ENCODE data around the gene SIVA1.

SIVA1 gene

DNA sequence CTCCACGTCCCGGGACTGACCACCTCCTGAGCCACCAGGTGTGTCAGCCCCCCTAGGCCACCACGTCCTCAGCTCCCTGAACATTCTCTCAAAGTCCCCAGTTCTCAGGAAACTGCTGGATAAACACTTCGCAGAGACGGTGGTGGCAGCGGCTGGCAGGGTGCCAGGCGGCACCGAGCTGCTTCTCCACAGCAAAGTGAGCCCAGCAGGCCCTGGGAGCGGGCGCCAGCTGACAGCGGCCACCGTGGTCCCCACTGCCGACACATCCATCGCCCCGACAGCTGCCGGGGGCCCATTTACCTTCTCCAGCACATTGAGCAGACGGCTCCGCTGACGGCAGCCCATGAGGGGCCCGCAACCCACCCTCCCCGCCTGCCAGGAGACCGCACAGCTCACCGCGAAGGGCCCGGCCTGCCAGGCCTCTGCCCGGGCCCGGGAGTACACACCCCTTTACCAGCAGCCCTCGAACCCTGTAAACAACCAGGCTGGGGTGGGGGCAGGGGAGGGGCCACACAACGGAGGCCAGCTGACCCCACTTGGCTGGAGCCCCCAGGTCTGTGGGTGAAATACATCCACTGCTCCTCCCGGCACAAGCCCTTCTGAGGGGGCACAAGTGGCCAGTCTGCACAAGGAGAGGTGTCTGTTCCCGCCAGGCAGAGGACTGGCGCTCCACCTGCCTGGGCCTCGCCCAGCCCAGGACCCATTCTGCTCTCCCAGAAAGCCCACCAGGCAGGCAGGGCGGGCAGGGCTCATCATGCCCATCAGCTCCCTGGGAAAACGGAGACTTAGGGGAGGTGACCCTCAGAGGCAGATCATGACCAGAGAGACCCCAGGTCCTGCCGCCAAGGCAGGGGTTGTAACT, 32.1 kb downstream of the SIVA1 start:
- DNase-seq (ENCODE audit: low read depth) = no peak

DNA sequence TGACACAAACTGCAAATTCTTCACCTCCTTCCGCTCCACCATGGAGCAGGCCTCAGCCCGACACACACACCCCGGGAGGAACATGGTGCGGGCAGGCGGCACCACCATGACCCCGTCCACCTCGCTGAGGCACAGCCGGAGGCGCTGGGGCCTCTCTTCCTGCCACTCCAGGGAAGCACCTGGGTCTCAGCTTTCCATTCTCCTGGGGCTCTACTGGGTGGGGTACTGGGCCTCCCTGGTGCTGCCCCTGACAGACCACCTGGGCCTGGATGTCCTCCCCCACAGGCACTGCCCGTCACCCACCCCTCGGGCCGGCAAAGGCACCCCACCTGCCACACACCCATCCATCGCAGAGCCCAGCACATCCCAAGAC, 32.7 kb downstream of the SIVA1 start:
- no peak for DNase-seq (ENCODE audit: low read depth)

DNA sequence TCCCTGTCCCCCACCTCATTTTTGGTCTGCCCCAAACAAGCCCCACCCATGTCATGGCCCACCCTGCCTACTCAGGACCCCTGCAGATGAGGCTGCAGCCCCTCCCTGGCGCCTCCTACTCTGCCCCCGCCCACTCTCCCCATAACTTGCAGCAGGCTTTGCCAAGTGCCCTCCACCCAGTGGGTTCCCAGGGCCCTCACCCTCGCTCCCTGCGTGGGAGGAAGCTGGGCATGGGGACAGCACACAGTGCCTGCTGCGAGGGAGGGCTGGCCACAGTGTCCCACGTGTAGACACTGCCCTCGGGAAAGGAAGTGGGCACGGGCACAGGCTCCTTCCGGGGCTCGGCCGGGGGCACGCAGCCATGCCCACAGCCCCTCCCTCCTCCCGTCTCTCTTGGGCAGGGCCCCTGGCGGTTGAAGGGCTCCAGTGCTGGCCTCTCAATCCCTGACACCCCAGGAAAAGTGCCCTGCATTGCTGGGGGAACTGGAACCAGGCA, 33.2 kb downstream of the SIVA1 start:
- DNase-seq (ENCODE audit: low read depth) = no peak

DNA sequence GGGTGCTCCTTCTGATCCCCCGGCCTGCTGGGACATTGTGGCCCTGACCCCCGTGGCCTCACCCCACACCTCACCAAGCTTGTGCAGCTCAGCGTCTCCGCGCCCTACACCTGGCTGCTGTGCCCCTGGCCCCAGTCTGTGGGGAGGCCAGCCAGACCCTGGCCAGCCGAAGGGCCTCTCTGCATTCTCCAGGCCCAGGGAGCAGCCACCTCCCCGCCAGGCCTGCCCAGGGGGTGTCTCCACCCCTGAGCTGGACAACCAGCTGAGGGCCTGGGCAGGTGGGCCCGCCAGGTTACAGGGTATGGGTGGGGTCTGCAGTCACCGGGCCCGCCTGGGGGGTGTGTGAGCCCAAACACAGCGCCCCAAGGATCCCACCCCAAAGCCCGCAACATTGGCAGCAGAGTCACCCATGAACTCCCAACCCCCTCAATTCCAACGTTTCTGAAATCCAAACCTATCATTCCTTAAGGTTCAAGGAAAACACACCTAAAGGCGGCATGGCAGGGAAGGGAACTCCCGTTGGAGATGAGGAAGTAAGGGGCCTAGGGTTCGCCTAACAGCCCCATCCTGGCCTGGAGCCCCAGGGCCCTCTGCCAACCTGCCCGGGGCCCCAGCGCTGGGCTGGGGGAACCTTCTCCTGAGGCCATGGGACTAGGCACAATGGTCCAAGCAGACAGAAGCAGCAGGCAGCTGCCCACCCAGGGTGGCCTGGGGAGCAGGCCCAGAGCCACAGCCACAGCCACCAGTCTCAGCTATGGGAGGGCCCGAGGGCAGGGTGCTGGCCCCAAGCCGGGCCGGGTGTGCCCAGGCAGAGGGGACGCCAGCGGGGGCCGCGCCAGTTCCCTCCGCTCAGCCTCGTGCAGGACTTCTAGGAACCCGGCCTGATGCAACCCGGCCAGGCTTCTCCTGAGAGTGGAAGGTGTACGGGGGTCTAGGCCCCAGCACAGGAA, 34.1 kb downstream of the SIVA1 start:
- DNase-seq (ENCODE audit: low read depth) = no peak

DNA sequence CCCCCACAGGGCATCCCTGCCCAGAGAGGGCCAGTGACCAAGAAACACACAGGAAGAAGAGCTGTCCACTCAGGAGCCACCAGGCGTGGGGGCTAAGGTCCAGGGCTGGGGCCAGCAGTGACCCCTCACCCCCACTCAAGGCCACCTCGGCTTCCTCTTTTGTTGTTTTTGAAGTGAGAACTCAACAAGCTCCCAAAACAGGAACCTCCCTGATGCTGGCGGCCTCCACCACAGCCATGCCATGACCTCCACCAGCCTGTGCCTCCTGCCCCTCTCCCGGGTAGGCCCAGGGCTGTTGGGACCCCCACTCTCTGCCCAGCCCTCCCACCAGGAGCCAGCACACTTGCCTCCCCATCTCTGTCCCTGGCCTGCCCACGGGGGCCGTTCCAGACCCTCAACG, 34.8 kb downstream of the SIVA1 start:
- DNase-seq (ENCODE audit: low read depth) = no peak

DNA sequence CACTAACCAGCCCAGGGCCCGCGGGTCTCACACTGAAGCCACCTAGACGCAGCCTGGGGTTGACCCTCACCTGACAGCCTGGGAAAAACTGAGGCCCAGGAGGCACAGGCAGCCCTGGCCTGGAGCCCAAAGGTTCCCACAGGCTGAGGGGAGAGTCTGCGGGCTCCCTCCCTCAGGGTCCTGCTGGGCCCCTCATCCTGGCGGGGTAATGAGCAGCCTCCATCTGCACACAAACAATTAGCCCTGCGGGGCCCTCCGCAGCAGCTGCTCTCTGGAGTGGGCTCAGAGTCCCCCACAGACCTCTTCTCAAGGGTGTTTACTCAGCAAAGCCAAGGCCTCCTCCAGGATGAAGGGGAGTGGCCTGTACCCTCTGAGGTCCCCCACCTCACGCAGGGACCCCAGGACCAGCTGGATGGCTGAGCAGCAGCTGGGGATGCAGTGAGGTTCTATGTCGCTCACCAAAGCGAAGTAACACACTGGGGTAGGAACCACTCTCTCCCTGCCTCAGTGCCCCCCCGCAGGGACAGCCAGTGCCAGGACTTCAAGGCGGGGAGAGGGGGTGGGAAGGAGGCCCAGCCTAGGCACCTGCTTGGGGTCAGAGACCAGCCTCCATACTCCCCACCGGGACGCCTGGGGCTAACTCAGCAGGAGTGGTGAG, 35.3 kb downstream of the SIVA1 start:
- no peak for DNase-seq (ENCODE audit: low read depth)

DNA sequence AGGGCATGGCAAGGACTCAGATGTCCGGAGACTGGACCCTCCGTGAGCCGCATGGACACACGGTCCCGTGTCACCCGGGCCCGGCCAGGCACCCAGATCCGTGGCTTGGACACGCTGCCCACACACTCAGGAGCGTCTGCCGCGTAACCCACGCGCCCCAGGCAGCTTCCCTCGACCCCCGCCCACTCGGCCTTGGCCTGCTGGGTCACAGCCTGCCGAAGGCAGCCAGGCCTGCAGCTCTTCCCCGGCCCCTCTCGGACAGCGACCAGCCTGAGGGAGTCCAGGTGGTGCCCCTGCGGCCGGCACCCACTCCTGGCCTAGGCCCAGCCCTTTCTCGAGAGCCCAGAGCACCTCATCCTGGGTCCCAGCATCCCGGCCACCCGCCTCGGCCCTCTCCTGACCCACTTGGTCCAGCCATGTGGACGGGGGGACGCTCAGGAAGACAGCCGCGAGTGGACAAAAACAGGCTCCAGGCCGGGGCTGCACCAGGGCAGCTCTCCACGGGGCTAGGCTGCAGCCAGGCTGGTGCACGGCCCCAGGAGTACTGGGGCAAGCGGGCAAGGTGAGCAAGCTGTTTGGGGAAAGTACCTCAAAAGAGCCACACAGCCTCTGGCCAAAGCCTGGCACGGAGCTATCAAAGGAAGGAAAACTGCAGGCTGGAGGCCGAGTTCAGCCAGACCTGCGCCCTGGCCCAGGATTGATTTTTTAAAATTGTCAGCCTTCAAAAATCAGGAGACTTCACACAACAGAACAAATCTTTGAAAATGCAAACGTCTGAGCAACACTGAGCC, 36.1 kb downstream of the SIVA1 start:
- DNase-seq (ENCODE audit: low read depth) = no peak

DNA sequence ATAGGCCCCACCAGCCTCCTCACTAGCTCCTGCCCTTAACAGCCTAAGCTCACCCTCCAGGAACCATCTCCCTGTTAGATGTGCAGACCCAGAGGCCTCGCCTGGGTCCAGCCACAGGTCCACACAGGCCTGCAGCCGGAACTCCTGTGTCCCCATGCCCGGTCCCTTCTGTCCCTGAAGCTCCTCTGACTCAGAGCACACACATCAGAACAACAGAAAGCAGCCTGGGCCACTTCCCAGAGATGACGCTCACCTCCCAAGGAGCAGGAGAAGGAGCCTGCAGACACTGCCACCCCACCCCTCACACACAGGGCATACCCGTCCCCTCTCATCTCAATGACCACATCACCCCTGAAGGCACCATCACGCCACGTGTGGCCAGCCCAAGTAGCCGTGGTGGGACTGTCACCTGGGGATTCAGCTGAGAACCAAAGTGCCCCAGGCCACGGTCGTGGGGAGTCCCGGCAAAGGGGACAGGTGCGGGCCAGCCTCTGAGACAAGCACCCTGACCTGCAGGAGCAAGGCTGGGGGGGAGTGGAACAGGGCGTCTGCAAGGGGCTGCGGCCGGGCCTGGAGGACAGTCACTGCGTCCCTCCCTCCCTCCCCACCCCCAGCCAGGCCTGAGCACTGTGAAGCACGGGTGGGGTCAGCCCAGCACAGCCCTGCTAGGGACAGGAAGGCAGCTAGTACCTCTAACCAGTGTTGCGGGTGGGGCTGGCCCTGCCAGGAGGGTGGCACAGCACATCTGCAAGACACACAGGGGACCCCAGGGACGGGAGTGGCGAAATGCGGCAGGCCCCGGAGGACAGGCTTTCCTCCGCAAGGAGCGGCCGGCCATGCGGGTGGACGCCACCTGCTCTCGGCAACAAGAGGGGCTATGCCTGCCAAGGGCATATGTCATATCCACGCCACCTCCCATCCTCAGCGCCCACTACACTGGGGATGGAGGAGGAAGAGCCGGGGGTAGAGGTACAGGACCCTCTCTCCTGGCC, 37.1 kb downstream of the SIVA1 start:
- no peak for DNase-seq (ENCODE audit: low read depth)

DNA sequence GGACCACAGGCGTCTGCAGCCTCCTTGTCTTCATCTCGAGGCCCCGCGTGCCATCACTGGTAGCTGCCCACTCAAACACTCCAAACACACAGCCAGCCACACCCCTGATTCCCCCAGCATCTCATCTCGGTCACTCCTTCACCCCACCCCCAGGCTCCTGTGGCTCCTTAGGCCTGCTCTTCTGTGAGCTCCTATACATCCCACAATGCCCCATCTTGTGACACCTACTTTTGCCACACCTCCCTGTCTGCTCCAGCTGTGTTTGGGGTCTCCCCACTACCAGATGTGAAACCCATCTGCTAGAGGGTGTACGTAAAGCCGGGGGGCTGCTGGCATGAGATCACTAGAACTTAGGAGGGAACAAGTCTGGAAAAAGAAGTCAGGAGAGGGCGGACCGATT, 38.5 kb downstream of the SIVA1 start:
- no peak for DNase-seq (ENCODE audit: low read depth)

DNA sequence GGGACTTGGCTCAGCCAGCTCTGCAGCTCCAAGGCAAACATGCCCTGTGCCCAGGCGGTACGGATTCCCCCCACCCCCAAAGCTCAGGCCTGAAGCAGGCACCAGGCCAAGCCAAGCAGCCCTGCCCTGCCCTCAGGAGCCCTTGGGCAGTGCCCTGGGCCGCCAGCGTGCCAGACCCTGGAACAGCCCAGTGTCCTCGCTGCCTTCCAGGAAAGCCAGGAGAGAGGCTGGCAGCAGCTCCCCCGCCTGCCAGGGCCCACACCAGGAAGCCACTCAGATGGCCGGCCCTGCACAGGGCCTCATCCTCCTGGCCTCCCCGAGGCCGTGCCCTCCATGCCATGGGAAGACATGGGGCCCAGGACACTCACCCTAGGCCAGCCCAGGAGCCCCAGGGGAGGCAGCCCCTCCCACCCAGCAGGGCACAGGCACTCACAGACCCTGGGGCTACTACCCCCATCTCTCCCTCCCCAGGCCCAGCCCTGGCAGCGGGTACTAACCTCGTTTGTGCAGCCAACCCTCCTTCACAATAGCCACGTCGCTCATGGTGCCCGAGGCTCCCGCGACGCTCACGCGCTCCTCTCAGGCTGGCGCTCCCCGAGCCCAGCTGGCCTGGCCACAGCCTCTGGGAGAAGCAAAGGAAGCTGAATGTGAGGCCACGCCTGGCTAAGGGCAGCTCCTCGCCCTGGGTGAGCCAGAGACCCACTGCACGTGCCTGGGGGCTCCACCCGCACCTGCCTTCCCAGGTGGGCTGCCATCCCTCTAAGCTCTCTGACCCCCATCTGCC, 39.3 kb downstream of the SIVA1 start:
- DNase-seq (ENCODE audit: low read depth) = no peak

DNA sequence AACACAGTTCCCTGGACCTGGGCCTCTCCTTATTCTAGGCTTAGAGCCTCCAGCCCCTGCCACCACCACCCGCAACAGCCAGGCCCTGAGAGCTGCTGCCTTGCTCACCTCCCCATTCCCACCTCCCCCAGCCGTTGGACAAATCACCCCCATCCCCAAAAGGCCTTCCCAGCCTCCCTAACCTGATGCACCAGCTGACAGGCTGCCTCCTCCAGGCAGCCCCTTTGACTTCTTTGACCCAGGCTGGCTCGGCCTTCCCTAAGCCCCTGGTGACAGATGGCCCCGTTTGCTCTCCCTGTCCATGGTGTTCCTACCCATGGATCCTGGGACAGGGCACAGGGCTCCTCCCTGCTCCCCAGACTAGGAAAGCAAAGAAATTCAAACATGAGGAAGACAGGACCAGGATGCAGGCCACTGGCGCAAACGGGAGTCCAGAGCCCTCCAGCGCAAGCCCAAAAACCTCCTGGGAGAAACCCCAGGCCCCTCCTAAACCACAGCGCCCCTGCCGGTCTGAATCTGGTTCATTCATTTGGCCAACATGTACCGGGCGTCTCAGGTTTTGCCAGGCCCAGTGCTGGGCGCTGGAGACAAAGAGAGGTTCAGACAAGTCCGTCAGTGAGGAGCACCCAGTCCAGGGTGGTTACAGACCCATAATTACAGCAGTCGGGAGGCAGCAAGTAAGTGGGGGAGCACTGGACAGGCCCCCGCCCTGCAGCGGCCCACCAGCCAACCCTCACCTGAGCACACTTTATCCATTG, 40.2 kb downstream of the SIVA1 start:
- no peak for DNase-seq (ENCODE audit: low read depth)

DNA sequence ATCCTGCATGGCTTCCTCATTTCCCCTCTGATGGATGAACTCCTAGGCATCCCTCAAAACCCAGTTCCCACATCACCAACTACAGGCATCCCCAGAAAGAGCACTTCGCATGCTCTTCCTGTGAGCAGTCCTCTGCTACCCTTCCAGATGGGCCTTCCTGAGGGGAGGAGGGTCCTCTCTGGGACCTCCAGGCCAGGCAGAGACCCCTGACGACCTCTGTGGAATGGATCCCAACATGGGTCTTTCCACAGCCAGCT, 40.7 kb downstream of the SIVA1 start:
- no peak for DNase-seq (ENCODE audit: low read depth)

DNA sequence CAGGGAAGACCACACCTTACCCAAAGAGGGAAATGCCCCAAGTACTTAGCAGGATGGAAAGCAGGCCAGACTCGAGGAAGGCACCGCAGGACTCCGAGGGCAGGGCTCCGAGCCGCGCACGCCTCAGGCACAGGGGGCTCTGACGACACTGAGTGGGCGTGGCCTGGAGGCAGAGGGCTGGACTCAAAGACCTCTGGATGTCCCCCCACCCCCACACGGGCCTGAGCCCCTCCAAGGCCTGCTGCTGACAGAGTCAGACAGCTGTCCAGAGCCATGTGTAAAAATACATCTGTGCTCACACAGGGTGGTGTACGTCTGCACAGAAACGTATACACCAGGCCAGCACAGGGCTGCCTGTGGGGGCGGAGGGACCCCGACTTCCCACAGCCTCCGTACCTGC, 41.2 kb downstream of the SIVA1 start:
- DNase-seq (ENCODE audit: low read depth) = peak; percentile 47

DNA sequence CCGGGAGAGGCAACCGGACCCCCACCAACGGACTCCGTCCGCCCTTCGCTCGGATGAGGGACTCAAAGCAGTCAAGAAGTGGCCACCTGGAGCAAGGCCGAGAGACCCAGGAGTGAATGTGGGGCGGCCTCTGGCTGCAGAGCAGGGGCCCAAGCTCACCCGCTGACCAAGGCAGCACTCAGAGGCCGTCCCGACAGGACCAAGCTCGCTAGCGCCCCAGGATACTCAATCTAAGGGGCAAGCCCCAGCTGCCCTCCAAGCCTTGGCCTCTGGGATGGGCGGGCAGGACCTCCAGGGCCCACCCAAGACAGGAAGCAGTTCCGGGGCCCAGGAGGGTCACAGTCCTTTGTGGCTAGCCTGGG, 41.7 kb downstream of the SIVA1 start:
- DNase-seq (ENCODE audit: low read depth) = no peak

DNA sequence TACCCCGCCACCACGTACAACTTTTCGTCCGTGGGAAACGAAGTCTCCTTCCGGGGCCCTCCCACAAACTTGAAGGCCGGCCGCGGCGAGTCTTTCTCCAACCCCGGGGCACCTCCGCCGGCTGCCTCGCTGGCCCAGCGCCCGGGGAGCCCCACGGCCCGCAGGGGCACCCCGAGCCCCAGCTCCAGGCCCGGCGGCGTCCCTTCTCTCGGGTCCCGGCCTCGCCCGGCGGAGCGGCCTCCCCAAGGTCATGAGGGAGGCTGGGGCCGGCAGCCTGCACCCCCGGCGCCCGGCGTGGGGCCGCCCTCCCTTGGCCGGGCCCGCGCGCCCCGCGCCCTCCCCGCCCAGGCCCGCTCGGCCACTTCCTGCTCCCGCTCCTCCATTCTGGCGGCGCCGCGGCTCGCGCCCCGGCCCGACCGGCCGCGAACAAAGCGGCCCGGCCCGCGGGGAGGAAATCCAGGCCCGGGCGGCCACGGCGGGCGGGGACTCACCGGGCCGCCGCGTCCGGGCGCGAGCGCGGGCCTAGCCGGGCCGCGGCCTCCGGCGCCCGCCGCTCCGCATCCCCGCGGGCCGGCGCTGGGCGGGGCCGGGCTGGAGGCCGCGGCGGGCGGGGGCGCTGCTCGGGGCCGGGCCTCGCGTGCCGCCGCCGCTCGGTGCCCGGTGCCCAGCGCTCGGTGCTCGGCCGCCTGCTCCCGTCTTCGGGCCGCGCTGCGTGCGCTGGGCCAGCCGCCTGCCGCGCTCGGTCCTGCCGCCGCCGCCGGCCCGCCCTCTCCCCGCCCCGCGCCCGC, 42.2 kb downstream of the SIVA1 start, which contains the start of gene AKT1:
AKT1 (minus strand) TSS at position 756 of the 788 bp plus-strand sequence. CDS start 3,105 bp downstream, outside the sequence.
- peak; percentile 31 for DNase-seq (ENCODE audit: low read depth)

DNA sequence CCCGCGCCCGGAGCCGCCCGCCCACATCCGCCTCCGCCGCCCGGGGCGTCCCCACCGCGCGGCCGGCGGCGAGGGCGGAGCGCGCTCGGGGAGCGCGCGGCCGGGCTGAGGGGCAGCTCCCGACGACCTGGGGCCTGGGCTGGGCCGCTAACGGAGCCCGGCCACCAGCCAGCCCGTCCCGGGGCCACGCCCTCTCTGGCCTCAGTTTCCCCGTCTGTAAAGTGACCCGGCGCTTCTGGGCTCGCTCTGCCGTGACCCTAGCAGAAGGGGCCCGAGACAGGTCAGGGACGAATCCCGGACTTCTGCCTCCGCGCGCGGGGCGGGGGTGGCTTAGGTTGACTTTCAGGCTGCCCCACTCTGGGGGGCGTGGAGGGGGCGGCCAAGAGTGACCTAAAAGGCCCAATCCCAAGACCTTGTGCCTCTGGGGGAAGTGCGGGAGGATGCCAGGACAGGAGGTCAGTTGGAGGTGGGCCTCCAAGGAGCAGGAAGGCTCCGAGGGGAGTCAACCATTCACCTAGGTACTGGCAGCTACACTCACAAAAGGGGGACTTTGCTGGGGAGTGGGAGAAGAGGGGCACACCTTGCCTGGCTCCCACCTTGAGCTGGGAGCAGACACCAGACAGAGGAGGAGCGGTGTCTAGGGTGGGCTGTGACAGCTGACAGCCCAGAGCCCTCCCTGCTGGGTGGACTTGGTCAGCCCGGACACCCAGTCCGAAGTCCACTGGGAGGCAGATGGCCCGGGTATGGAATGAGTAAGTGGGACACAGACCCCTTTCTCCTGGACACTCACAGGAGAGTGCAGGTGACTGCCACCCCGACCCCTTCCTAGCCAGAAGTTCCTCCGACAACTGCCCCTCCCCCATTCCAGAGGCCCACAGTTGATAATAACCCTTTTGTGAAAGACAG, 43.1 kb downstream of the SIVA1 start:
- peak; percentile 53 for DNase-seq (ENCODE audit: low read depth)

DNA sequence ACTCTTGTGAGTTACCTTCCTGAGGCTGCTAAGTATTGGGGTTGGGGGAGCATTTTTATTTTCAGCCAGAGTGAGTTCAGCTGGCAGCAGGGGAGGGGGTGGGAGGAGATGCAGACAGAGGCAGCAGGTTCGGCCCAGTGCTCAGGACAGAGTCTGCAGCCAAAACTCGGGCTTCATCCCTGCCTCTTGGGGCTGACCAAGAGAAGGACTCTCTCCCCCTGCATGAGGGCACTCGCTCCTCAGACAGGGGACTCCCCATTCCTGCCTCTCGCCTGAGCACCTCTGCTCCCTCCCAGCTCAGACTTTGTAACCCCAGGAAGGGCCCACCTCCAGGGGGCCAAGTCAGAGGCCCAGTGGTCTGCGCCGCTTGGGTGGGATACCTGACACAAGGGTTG, 43.7 kb downstream of the SIVA1 start:
- no peak for DNase-seq (ENCODE audit: low read depth)

Measured in activated T-cell treated with anti-CD3 and anti-CD28 coated beads for 48 hours (primary cell).